GM18526 (cell line): ENCODE data around the gene ARHGAP36.

ENCODE experiments used
- POLR2A ChIP-seq: IDR thresholded peaks from 3 replicates; pipeline ENCODE4 v1.6.1; 2011; ENCODE audit not compliant: insufficient read length; ENCODE audit errors: extremely low read depth

Gene ARHGAP36

DNA sequence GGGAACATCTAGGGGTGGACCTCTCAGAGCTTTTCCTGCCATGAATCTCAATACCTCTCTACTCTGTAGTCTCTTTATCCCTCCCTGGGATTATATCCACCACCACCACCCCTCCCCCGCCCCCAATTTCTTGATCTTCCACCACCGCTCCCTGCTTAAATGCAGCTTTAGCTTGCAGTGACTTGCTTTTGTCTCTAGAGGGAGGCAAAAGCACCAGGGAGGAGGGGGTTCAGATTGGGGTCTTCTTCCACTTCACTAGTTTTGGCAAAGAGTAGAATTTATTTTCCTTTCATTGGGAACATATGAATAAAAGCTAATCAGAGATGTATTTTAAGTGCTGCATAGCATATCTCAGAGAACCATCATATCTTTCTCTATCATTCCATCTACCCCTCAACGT lies 5.5 kb downstream of the ARHGAP36 start:
- no peak for TF ChIP-seq POLR2A

DNA sequence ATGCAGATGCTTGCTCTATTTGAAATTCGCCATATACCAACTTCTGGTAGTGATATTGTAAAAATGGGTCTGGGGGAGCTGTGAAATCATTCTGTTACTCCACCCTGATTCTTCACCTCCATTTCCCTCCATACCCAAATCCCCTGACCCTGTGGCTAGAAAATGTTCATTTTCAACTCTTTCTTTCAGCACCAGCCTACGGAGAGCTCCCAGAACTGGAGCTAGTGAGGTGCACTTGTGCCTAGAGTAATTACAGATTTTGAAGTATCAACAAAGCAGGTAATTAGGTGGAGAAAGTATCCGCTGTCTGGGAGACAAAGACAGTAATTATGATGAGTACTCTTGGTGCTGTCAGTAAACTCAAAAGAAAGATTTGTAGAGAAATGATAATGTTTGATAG lies 8.1 kb downstream of the ARHGAP36 start:
- TF ChIP-seq POLR2A, result no peak

DNA sequence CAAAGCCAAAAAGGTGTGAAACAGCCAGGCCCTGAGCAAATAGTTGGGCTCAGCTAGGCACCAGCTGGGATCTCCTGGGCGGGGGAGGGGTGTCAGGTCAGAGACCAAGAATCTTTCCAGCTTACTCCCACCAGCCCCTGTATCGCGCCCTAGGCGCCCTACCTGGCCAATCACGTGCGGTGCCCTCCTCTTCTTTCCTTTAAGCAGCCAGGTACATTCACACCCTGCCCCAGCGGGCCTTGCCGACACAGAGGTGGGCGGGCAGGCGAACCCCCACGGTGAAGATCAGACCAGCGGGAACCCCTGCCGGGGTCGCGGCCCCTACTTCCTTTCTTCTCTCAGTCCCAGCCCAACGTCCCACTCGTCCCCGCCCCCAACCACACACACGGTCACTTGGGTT lies 9.1 kb downstream of the ARHGAP36 start:
- no peak for TF ChIP-seq POLR2A

DNA sequence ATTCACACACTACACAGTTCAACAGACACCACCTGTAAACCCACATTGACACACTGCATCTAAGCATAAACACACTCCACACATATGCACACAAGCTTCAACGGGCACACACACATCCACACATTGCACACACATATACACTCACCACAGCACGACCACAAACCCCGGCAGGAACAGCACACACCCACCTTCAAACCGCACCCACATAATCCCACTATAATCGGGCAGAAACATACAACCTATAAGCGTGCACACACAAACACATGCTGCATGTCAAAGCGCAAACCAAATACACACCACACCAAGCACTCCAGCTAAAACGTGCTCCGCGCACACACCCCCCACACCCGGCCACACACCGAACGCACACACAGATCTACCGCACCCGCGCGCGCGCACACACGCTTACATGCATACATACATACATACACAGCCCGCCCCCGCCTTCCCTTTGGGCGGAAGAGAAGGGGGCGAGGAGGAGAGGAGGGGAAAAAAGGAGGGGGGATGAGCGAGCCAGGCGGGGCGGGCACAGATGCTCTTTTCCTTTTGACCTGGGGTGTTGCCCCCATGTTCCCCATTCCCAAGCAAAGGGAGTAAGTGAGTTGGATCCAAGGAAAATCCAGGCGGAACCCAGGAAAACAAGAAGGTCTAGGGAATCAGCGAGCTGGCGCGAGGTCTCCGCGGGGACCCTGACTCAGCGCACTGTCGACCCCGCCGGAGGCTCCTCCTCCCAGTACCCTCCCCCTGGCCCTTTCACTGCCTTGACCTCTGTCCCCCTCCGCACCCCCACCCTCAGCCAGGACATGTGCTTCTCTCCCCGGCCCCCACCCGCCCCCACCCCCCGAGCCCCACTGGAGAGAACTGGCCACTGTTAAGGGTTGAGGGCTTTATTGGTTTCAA lies 9.9 kb downstream of the ARHGAP36 start:
- no peak for TF ChIP-seq POLR2A

DNA sequence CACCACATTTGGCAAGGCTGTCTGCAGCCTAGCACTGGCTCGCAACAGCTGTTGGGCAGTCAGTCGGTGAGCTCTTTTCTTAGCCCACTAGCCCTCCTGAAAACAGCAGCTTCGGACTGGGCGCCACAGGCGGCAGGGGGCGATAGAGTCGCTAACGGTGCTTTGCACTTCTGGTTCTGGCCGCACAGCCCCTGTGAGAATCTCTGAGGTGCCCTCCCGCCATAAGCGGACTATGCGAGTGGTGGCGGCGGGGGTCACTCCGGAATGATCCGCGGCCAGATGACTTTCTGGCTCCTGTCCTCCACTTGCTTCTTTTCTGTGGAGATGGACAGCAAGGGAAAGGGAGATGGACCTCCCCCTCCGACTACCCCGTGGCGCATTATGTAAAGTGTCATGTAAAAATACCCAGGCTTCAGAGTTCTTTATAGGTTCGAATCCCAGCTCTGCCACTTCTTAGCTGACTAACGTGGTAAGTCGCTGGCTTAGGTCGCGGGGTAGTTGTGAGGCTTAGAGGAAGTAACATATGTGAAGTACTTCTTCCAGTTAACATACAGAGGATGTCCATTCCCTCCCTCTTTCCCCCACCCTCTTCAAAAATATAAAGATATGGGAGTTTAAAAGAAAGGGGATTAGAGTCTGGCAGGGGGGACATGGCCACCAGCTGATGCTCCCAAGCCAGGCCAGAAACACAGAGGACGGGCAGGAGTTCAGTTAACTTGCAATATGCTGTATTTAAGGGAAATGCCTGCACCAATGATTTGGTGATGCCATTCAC lies 11.0 kb downstream of the ARHGAP36 start:
- TF ChIP-seq POLR2A, result no peak

DNA sequence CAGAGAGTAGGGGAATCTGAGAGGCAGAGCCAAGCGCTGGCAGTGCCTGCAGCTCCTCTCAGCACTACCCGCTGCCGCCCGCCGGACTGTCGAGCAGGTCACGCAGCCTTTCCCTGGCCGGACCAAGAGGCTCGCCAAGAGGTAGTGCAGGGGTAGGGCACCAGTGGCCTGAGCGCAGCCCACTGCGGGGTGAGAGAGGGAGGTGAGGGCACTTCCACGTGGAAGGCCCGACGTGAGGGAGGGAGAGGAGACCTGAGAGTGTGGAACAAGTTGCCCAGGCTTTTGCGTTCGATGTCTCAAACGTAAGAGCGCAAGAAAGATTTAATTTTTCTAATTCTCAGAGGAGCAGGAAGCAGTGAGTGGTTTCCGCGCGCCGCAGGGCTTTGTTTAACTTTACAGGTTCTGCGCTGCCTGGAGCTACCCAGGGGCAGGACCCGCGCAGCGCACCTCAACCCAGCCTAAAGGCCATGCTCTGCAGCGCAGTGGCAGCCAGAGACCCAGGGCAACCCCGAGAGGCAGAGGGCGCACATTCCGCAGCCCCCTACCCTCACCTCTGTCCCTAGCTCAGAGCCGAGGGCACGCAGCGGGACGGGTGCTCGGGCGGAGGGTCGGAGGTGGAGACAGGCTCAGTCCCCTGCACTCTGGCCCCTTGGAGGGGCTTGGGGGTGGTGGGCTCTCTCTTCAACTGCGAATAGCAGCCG lies 14.9 kb downstream of the ARHGAP36 start:
- no peak for TF ChIP-seq POLR2A

DNA sequence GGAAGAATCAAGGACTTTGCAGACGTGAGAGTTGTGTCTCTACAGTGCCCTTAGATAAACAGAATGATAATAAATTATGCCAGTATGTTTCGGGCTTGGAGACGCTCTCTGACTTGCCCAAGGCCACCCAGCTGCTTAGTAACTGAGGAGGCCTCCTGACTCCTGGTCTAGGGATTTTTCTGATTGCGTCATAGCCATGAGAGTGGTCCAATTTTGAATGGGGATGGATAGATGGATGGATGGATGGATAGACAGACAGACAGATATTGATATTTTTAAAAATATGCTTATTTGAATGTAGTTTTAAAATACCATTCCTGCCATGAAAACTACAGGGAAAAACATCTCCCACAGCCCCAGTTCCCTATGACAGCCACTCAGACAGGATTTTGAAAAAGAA lies 15.5 kb downstream of the ARHGAP36 start:
- TF ChIP-seq POLR2A, result no peak

DNA sequence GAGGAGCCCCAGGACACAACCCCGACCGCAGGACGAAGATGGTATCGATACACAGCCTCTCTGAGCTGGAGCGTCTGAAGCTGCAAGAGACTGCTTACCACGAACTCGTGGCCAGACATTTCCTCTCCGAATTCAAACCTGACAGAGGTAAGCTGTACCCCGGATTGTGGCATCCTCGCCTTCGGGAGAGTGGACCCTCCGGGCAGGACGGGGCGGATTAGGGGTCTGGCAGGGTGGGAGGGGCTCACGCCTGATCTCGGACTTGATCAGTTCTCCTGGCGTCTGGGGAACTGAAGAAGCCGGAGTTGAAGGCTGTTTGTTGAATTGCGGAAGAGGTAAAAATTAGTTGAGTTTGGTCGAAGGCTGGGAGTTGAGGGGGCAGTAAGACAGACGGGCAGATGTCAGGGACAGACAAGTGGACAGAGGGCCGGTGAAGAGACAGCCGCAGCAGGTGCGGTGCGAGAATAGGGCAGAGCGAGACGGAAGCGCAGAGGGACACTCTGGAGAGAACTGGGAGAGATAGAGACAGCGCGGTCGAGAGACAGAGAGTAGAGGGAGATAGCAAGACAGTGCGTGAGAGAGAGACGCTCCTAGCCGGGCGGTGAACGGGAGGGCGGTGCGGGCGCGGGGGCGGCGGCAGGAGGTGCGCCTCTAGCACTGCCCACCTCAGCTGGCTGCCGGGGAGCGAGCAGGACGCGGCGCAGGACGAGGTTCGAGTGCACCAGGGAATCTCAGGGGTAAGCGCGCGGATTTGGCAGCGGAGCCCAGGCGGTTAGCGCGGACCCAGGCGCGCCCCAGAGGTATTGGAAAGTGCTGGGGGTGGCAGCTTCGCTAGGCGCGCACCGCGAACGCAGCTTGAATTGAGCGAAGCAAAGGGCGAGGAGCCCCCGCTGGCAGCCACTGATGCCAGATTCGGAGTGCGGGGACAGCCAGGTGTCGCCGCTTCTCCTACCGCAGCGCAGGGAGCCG lies 23.9 kb downstream of the ARHGAP36 start:
- no peak for TF ChIP-seq POLR2A

DNA sequence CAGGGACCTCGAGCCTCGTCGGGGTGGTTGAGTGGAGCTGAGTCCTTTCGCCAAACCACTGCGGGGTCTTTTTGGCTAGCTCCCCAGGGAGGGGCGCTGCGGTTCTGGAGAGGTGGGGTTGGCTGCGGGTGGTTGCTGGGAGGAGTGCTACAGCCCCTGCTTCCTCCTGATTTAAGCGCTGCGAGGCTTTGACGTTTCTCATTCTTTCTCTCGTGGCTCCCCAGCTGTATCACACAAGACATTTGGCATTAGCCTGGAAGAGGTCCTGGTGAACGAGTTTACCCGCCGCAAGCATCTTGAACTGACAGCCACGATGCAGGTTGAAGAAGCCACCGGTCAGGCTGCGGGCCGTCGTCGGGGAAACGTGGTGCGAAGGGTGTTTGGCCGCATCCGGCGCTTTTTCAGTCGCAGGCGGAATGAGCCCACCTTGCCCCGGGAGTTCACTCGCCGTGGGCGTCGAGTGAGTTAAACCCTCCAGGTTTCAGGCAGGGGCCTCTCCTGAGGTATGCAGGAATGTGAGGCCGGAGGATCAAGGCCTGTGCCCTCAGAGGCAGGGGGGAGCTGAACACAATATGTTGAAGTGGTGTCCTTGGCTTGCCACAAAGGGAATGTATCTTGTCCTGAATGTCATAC lies 25.5 kb downstream of the ARHGAP36 start:
- TF ChIP-seq POLR2A, result no peak

DNA sequence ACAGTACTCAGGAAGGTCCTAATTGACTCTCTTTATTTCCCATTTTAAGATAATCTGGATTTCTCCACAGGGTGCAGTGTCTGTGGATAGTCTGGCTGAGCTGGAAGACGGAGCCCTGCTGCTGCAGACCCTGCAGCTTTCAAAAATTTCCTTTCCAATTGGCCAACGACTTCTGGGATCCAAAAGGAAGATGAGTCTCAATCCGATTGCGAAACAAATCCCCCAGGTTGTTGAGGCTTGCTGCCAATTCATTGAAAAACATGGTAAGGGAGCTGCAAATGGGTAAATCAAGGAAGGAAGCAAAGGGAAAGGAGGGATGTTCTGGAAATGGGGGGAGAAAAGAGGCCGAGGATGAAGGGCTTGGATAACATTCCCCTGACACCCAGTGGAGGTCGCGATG lies 26.0 kb downstream of the ARHGAP36 start:
- TF ChIP-seq POLR2A, result no peak

DNA sequence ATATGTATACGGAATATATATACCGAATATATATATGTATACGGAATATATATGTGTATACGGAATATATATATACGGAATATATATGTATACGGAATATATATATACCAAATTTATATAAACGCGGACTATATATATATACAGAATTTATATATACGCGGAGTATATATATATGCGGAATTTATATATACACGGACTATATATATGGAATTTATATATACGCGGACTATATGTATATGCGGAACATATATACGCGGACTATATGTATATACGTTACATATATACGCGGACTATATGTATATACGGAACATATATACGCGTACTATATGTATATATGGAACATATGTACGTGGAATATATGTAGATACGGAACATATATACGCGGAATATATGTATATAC lies 78.6 kb downstream of the ARHGAP36 start:
- no peak for TF ChIP-seq POLR2A

DNA sequence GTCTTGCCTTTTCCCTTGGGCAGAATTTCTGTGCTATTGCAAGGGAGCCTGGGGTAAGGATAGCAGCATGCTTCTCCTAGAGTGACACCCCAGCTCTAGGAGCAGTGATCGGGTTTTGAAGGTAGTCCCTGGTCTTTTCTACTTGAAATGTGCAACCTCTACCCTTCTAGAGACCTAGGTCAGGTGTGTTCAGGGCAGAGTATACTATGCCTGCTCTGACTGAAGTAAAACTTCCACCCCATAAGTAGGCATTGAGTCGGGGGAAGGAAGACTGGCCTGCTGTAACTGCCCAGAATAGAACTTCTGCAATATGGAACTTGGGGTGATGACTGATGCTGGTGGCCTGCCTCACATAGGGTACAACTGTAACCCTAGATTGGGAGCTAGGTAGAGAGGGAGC lies 80.9 kb downstream of the ARHGAP36 start:
- no peak for TF ChIP-seq POLR2A
